ENCODE data around the gene SERPINI1.

The SERPINI1 gene

GRCh38 chr3:167785790-167786189, 50.3 kb downstream of the SERPINI1 start:
- H3K9ac ChIP-seq (ENCODE audit: low read length in 2 of 2): no peak overlapping the region
- H3K36me3 ChIP-seq (ENCODE audit: control insufficient read depth in 2 of 2, insufficient read depth in 2 of 2, low read length in 2 of 2): no peaks in the 10 kb centered on the region
- H3K4me1 ChIP-seq (ENCODE audit: control insufficient read depth, insufficient read depth, low read length): no peaks in the 10 kb centered on the region
- no peak overlapping the region for H3K27ac ChIP-seq (ENCODE audit: low read length)
- H3K27me3 ChIP-seq (ENCODE audit: control insufficient read depth in 1 of 2, insufficient read depth in 2 of 2, low read length in 2 of 2): no peaks in the 10 kb centered on the region
- no peaks in the 10 kb centered on the region for H3K9me3 ChIP-seq (ENCODE audit: control insufficient read depth in 2 of 2, low read length in 2 of 2)
- no peak overlapping the region for H3K4me3 ChIP-seq (ENCODE audit: low read length in 2 of 2)

DNA sequence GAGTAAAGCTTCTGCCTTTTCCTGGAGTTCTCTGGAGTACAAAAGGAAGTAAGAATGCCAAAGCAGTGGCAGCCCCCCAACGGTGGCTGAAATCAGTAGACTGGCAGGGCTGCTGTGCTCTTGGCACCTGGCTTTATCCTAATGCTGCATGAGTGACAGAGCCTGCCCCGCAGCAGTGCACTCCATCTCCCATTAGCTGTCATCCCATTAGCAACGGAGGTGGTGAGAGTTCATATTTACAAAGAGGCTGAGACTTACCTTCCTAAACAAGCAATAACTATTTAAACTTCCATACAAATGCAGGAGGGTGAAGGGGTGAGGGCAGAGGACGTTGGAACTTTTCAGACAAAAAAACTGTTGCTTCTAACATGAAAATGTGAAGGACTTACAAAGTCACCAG, 51.9 kb downstream of the SERPINI1 start:
- Histone ChIP-seq H3K27ac (ENCODE audit: low read length) (no peak overlapping the region), H3K36me3 (ENCODE audit: control insufficient read depth in 2 of 2, insufficient read depth in 2 of 2, low read length in 2 of 2) (no peaks in the 10 kb centered on the region), H3K4me3 (ENCODE audit: low read length in 2 of 2) (no peak overlapping the region), H3K9ac (ENCODE audit: low read length in 2 of 2) (no peak overlapping the region), H3K4me1 (ENCODE audit: control insufficient read depth, insufficient read depth, low read length) (no peaks in the 10 kb centered on the region), H3K9me3 (ENCODE audit: control insufficient read depth in 2 of 2, low read length in 2 of 2) (no peaks in the 10 kb centered on the region), H3K27me3 (ENCODE audit: control insufficient read depth in 1 of 2, insufficient read depth in 2 of 2, low read length in 2 of 2) (no peaks in the 10 kb centered on the region)

GRCh38 chr3:167798443-167798842, 62.9 kb downstream of the SERPINI1 start:
- Histone ChIP-seq H3K27me3 (ENCODE audit: control insufficient read depth in 1 of 2, insufficient read depth in 2 of 2, low read length in 2 of 2) (no peaks in the 10 kb centered on the region), H3K36me3 (ENCODE audit: control insufficient read depth in 2 of 2, insufficient read depth in 2 of 2, low read length in 2 of 2) (no peaks in the 10 kb centered on the region), H3K9me3 (ENCODE audit: control insufficient read depth in 2 of 2, low read length in 2 of 2) (no peaks in the 10 kb centered on the region), H3K4me1 (ENCODE audit: control insufficient read depth, insufficient read depth, low read length) (no peaks in the 10 kb centered on the region), H3K9ac (ENCODE audit: low read length in 2 of 2) (no peak overlapping the region), H3K4me3 (ENCODE audit: low read length in 2 of 2) (no peak overlapping the region), H3K27ac (ENCODE audit: low read length) (no peak overlapping the region)

GRCh38 chr3:167808910-167809309, 73.4 kb downstream of the SERPINI1 start:
- Histone ChIP-seq H3K9ac (ENCODE audit: low read length in 2 of 2) (no peak overlapping the region), H3K27ac (ENCODE audit: low read length) (no peak overlapping the region), H3K4me3 (ENCODE audit: low read length in 2 of 2) (no peak overlapping the region), H3K36me3 (ENCODE audit: control insufficient read depth in 2 of 2, insufficient read depth in 2 of 2, low read length in 2 of 2) (no peaks in the 10 kb centered on the region), H3K27me3 (ENCODE audit: control insufficient read depth in 1 of 2, insufficient read depth in 2 of 2, low read length in 2 of 2) (no peaks in the 10 kb centered on the region), H3K9me3 (ENCODE audit: control insufficient read depth in 2 of 2, low read length in 2 of 2) (no peaks in the 10 kb centered on the region), H3K4me1 (ENCODE audit: control insufficient read depth, insufficient read depth, low read length) (peaks cover 7% of the 10 kb centered on the region)

GRCh38 chr3:167810236-167810635, 74.7 kb downstream of the SERPINI1 start:
- H3K4me3 ChIP-seq (ENCODE audit: low read length in 2 of 2): no peak overlapping the region
- no peaks in the 10 kb centered on the region for H3K36me3 ChIP-seq (ENCODE audit: control insufficient read depth in 2 of 2, insufficient read depth in 2 of 2, low read length in 2 of 2)
- no peaks in the 10 kb centered on the region for H3K9me3 ChIP-seq (ENCODE audit: control insufficient read depth in 2 of 2, low read length in 2 of 2)
- H3K27ac ChIP-seq (ENCODE audit: low read length): no peak overlapping the region
- peaks cover 14% of the 10 kb centered on the region for H3K4me1 ChIP-seq (ENCODE audit: control insufficient read depth, insufficient read depth, low read length)
- no peaks in the 10 kb centered on the region for H3K27me3 ChIP-seq (ENCODE audit: control insufficient read depth in 1 of 2, insufficient read depth in 2 of 2, low read length in 2 of 2)
- no peak overlapping the region for H3K9ac ChIP-seq (ENCODE audit: low read length in 2 of 2)

GRCh38 chr3:167811031-167811430, 75.5 kb downstream of the SERPINI1 start:
- Histone ChIP-seq H3K27ac (ENCODE audit: low read length) (no peak overlapping the region), H3K36me3 (ENCODE audit: control insufficient read depth in 2 of 2, insufficient read depth in 2 of 2, low read length in 2 of 2) (no peaks in the 10 kb centered on the region), H3K9ac (ENCODE audit: low read length in 2 of 2) (no peak overlapping the region), H3K27me3 (ENCODE audit: control insufficient read depth in 1 of 2, insufficient read depth in 2 of 2, low read length in 2 of 2) (no peaks in the 10 kb centered on the region), H3K4me3 (ENCODE audit: low read length in 2 of 2) (no peak overlapping the region), H3K9me3 (ENCODE audit: control insufficient read depth in 2 of 2, low read length in 2 of 2) (no peaks in the 10 kb centered on the region), H3K4me1 (ENCODE audit: control insufficient read depth, insufficient read depth, low read length) (peaks cover 14% of the 10 kb centered on the region)

- H3K36me3 ChIP-seq (ENCODE audit: control insufficient read depth in 2 of 2, insufficient read depth in 2 of 2, low read length in 2 of 2): no peaks in the 10 kb centered on the region
- H3K27me3 ChIP-seq (ENCODE audit: control insufficient read depth in 1 of 2, insufficient read depth in 2 of 2, low read length in 2 of 2): no peaks in the 10 kb centered on the region
- no peak overlapping the region for H3K9ac ChIP-seq (ENCODE audit: low read length in 2 of 2)
- H3K4me1 ChIP-seq (ENCODE audit: control insufficient read depth, insufficient read depth, low read length): peaks cover 14% of the 10 kb centered on the region
- H3K27ac ChIP-seq (ENCODE audit: low read length): no peak overlapping the region
- no peak overlapping the region for H3K4me3 ChIP-seq (ENCODE audit: low read length in 2 of 2)
- no peaks in the 10 kb centered on the region for H3K9me3 ChIP-seq (ENCODE audit: control insufficient read depth in 2 of 2, low read length in 2 of 2)
Measured at GRCh38 chr3:167813169-167814123, 77.9 kb downstream of the SERPINI1 start.

GRCh38 chr3:167814441-167814951, 79.0 kb downstream of the SERPINI1 start:
- H3K36me3 ChIP-seq (ENCODE audit: control insufficient read depth in 2 of 2, insufficient read depth in 2 of 2, low read length in 2 of 2): no peaks in the 10 kb centered on the region
- no peaks in the 10 kb centered on the region for H3K9me3 ChIP-seq (ENCODE audit: control insufficient read depth in 2 of 2, low read length in 2 of 2)
- H3K27ac ChIP-seq (ENCODE audit: low read length): peak overlapping the region; percentile 7
- H3K9ac ChIP-seq (ENCODE audit: low read length in 2 of 2): no peak overlapping the region
- no peaks in the 10 kb centered on the region for H3K27me3 ChIP-seq (ENCODE audit: control insufficient read depth in 1 of 2, insufficient read depth in 2 of 2, low read length in 2 of 2)
- no peak overlapping the region for H3K4me3 ChIP-seq (ENCODE audit: low read length in 2 of 2)
- peaks cover 14% of the 10 kb centered on the region for H3K4me1 ChIP-seq (ENCODE audit: control insufficient read depth, insufficient read depth, low read length)

- no peaks in the 10 kb centered on the region for H3K27me3 ChIP-seq (ENCODE audit: control insufficient read depth in 1 of 2, insufficient read depth in 2 of 2, low read length in 2 of 2)
- H3K4me1 ChIP-seq (ENCODE audit: control insufficient read depth, insufficient read depth, low read length): peaks cover 14% of the 10 kb centered on the region
- H3K4me3 ChIP-seq (ENCODE audit: low read length in 2 of 2): no peak overlapping the region
- H3K36me3 ChIP-seq (ENCODE audit: control insufficient read depth in 2 of 2, insufficient read depth in 2 of 2, low read length in 2 of 2): no peaks in the 10 kb centered on the region
- no peak overlapping the region for H3K27ac ChIP-seq (ENCODE audit: low read length)
- H3K9ac ChIP-seq (ENCODE audit: low read length in 2 of 2): no peak overlapping the region
- no peaks in the 10 kb centered on the region for H3K9me3 ChIP-seq (ENCODE audit: control insufficient read depth in 2 of 2, low read length in 2 of 2)
Measured at GRCh38 chr3:167816953-167817352, 81.4 kb downstream of the SERPINI1 start.

DNA sequence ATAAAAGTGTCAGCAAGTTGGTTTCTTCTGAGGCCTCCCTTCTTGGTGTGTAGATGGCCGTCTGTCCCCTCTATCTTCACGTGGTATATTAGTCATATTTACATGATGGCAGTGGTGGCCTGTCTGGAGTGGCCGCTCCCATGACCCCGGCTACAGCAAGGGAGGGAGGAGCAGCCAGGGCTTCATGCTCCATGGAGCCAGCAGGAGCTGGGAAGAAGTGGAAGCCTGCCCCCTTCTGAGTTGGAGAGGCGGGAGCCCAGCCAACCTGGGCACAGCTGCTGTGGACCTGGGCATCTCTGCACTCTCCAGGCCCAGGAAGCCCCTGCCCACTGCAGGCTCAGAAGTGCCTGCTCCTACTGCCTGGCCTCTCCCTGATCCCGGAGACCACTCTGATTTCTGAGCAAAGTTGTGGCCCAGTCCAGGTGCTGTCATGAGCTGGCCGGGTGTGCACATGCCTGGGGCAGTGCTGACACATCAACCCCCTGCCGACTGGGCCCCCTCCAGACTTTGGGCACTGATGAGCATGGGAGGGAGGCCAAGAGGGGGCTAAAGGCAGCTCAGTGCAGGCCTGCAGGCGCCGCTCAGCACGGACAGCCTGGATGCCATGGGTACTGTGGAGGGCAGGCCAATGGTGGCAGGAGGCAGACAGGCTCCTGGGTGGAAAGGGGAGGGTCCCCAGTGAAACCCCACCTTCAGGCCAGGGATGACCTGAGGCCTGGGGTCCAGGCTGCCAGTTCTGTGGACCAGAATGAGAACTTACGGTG, 84.8 kb downstream of the SERPINI1 start:
- no peak overlapping the region for H3K4me3 ChIP-seq (ENCODE audit: low read length in 2 of 2)
- no peaks in the 10 kb centered on the region for H3K9me3 ChIP-seq (ENCODE audit: control insufficient read depth in 2 of 2, low read length in 2 of 2)
- H3K27me3 ChIP-seq (ENCODE audit: control insufficient read depth in 1 of 2, insufficient read depth in 2 of 2, low read length in 2 of 2): no peaks in the 10 kb centered on the region
- H3K9ac ChIP-seq (ENCODE audit: low read length in 2 of 2): no peak overlapping the region
- no peaks in the 10 kb centered on the region for H3K36me3 ChIP-seq (ENCODE audit: control insufficient read depth in 2 of 2, insufficient read depth in 2 of 2, low read length in 2 of 2)
- no peak overlapping the region for H3K27ac ChIP-seq (ENCODE audit: low read length)
- no peaks in the 10 kb centered on the region for H3K4me1 ChIP-seq (ENCODE audit: control insufficient read depth, insufficient read depth, low read length)

Data from stomach smooth muscle (tissue), 2 donors.